Measurements from ENCODE around the gene BRD4. TPM values are rescaled to one million over a fixed set of nuclear protein-coding genes. Genes with fewer than 3 reads are reported as not detected.

BRD4 gene
- total and polyA plus RNA-seq, 10 of the 15 experiments (the other 5 are each of a cell fraction or from before 2014, with no cell fraction given): 5.3 to 84.4 (median 11.8) TPM

- no peak for TF ChIP-seq NKRF (conservative IDR thresholded peaks at IDR 0.05)
- TF ChIP-seq, protein P1, sequence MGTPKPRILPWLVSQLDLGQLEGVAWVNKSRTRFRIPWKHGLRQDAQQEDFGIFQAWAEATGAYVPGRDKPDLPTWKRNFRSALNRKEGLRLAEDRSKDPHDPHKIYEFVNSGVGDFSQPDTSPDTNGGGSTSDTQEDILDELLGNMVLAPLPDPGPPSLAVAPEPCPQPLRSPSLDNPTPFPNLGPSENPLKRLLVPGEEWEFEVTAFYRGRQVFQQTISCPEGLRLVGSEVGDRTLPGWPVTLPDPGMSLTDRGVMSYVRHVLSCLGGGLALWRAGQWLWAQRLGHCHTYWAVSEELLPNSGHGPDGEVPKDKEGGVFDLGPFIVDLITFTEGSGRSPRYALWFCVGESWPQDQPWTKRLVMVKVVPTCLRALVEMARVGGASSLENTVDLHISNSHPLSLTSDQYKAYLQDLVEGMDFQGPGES (IDR thresholded peaks at IDR 0.05): no peak
- TF ChIP-seq CHD4 (IDR thresholded peaks at IDR 0.05): no peak
- TF ChIP-seq, protein P2, sequence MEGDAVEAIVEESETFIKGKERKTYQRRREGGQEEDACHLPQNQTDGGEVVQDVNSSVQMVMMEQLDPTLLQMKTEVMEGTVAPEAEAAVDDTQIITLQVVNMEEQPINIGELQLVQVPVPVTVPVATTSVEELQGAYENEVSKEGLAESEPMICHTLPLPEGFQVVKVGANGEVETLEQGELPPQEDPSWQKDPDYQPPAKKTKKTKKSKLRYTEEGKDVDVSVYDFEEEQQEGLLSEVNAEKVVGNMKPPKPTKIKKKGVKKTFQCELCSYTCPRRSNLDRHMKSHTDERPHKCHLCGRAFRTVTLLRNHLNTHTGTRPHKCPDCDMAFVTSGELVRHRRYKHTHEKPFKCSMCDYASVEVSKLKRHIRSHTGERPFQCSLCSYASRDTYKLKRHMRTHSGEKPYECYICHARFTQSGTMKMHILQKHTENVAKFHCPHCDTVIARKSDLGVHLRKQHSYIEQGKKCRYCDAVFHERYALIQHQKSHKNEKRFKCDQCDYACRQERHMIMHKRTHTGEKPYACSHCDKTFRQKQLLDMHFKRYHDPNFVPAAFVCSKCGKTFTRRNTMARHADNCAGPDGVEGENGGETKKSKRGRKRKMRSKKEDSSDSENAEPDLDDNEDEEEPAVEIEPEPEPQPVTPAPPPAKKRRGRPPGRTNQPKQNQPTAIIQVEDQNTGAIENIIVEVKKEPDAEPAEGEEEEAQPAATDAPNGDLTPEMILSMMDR (IDR thresholded peaks at IDR 0.05 in 2 of 3, conservative IDR thresholded peaks at IDR 0.05 in 1 of 3; ENCODE audit: control insufficient read depth in 2 of 3, extremely low read depth in 1 of 3, insufficient read depth in 1 of 3, low read depth in 3 of 3, low read length in 3 of 3): no peak
Observed at GRCh38 chr19:15248648-15249527, 83.5 kb downstream of the BRD4 start (continued).

DNA sequence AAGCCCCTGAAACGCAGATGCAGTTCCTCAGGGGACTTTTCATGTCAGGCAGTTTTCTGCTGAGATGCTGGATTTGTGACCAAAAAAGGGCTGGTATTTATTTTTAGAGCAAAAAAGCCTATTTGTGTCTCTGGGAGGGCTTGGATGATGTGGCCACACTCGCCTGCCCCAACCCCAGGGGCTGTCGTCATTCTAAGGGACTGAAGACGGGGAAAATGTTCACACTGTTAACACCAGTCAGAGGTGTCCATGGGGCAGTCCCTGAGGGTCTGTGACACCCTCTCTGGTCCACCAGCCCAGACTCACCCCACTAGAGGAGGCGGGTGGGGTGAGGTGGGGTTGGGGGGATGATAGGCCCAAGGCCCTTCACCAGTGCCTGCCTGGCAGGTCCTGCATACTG lies 84.2 kb downstream of the BRD4 start:
- intact Hi-C loops (cut with micrococcal nuclease; ENCODE audit: unreplicated experiment): no loop called here
- ChIA-PET CTCF (interaction anchor here (0.7 kb wide), 1 partner anchor 55 kb away, joined by 3 read pairs; no protein-coding TSS in a partner anchor), RAD21 (ENCODE audit: unreplicated experiment) (no interaction called here), SMC1A (ENCODE audit: uncharacterized antibody, unreplicated experiment) (no interaction called here), POLR2A (no interaction called here)
- in situ Hi-C loops (cut with MboI): no loop called here
- no peaks in the 10 kb centered on the region for H3K9me3 ChIP-seq (replicated peaks; ENCODE audit: control insufficient read depth, insufficient read depth, low read length)
- peaks cover 37 to 53% of the 10 kb centered on the region in 2 experiments; a peak in 3 of 4 replicates for H3K36me3 ChIP-seq (ENCODE audit: control insufficient read depth in 2 of 2, insufficient read depth in 2 of 2, low read length in 1 of 2)
- FAIRE-seq (no peak), ATAC-seq (no peak), DNase-seq (ENCODE audit: low read depth, low spot score) (no peak)
- H2AFZ ChIP-seq (ENCODE audit: control insufficient read depth, low read depth, low read length): no peak overlapping the region
- H3K27me3 ChIP-seq (replicated peaks in 1 of 2; ENCODE audit: control insufficient read depth in 2 of 2, insufficient read depth in 2 of 2, low read length in 1 of 2): no peaks in the 10 kb centered on the region
- H3K27ac ChIP-seq (ENCODE audit: control insufficient read depth, insufficient read depth): no peak overlapping the region
- no peaks in the 10 kb centered on the region for H3K79me2 ChIP-seq (ENCODE audit: control insufficient read depth, insufficient read depth, low read length)
- H4K20me1 ChIP-seq (ENCODE audit: control insufficient read depth, insufficient read depth): peaks cover 9% of the 10 kb centered on the region
- TF ChIP-seq ZBTB4 (CRISPR knock-in tag; IDR thresholded peaks at IDR 0.05) (no peak), MEF2A (IDR thresholded peaks at IDR 0.05; ENCODE audit: insufficient read depth, low read depth, low read length) (no peak), STAT3 (IDR thresholded peaks at IDR 0.05; ENCODE audit: low read depth, low read length) (no peak), TBL1XR1 (IDR thresholded peaks at IDR 0.05; ENCODE audit: low read depth, low read length) (no peak), KLF5 (IDR thresholded peaks at IDR 0.05; ENCODE audit: partially characterized antibody) (no peak), TCF12 (IDR thresholded peaks at IDR 0.05; ENCODE audit: low read depth, low read length) (no peak), RAD51 (IDR thresholded peaks at IDR 0.05) (no peak), NR2C2 (IDR thresholded peaks at IDR 0.05; ENCODE audit: borderline replicate concordance, control insufficient read depth, insufficient read length, low read depth) (no peak)
- WGBS (ENCODE audit: insufficient coverage, insufficient replicate concordance, low lambda C conversion rate, missing lambda C conversion rate): 79% methylated on average over 5 of the region's 5 CpGs
- BruUV-seq (replicated peaks): no TSS peak
- H3K4me3 ChIP-seq: no peak overlapping the region
- H3K4me1 ChIP-seq (ENCODE audit: control insufficient read depth, insufficient read depth, low read length): no peaks in the 10 kb centered on the region
- H3K9ac ChIP-seq (ENCODE audit: control insufficient read depth, insufficient read depth, low read length): no peak overlapping the region
- H3K4me2 ChIP-seq (ENCODE audit: control insufficient read depth, insufficient read depth): no peak overlapping the region
